HEK293 (cell line): ENCODE data around the gene MRPL46.

ENCODE experiments used
- CTCF ChIA-PET: fragments of 350-600 bp; formaldehyde crosslinking; extraction: SDS; loops from one replicate; lab custom pipeline; 2021; ENCODE audit warnings: antibody characterized with exemption; lab: Yijun Ruan, JAX
- POLR2A ChIA-PET: fragments of 300-600 bp; formaldehyde crosslinking; extraction: SDS; loops from one replicate; lab custom pipeline; 2020; ENCODE audit warnings: antibody characterized with exemption, inconsistent platforms; lab: Yijun Ruan, JAX
- H3K27ac ChIP-seq: fragments of 200-500 bp; sonication (Bioruptor generic); 2 replicates; pipeline ENCODE4 v1.5.1; 2014; ENCODE audit warnings: low read depth, low read length, control low read depth, inconsistent platforms; ENCODE audit errors: extremely low read depth
- H3K36me3 ChIP-seq, 2 experiments: fragments of 200-500 bp in 1 of 2; sonication (Bioruptor generic) in 1 of 2; 1 replicate in 1 of 2; 2 replicates in 1 of 2; pipeline ENCODE4 v1.5.1; 2014 to 2017; ENCODE audit warnings: inconsistent platforms in 2 of 2, low read length in 2 of 2; ENCODE audit not compliant: control insufficient read depth in 2 of 2, insufficient read depth in 1 of 2
- H3K4me1 ChIP-seq: fragments of 200-500 bp; sonication (Bioruptor generic); 2 replicates; pipeline ENCODE4 v1.5.1; 2014; ENCODE audit warnings: mild to moderate bottlenecking, low read length, inconsistent platforms; ENCODE audit not compliant: control insufficient read depth, insufficient read depth
- H3K4me3 ChIP-seq: 2 replicates; pipeline ENCODE4 v1.5.1; 2011; ENCODE audit warnings: low read depth, mild to moderate bottlenecking, control low read depth, low read length, moderate library complexity
- H3K9me3 ChIP-seq: fragments of 200-500 bp; sonication (Bioruptor generic); 2 replicates; pipeline ENCODE4 v1.5.1; 2014; ENCODE audit warnings: low read depth, low read length, inconsistent platforms; ENCODE audit not compliant: control insufficient read depth, insufficient read depth
- CTCF ChIP-seq: fragments of 450-650 bp; formaldehyde crosslinking; IDR thresholded peaks from 2 replicates; pipeline ENCODE4 v1.5.1; 2016; ENCODE audit warnings: missing biosample characterization, missing genetic modification characterization
- FEZF1 ChIP-seq: fragments of 450-650 bp; formaldehyde crosslinking; IDR thresholded peaks from 2 replicates; pipeline ENCODE4 v1.5.1; 2016; ENCODE audit warnings: missing biosample characterization, missing genetic modification characterization
- GFI1B ChIP-seq: fragments of 450-650 bp; formaldehyde crosslinking; IDR thresholded peaks from 2 replicates; pipeline ENCODE4 v1.5.1; 2016; ENCODE audit warnings: missing biosample characterization, missing genetic modification characterization
- HIC1 ChIP-seq: fragments of 450-650 bp; formaldehyde crosslinking; IDR thresholded peaks from 2 replicates; pipeline ENCODE4 v1.5.1; 2016; ENCODE audit warnings: missing biosample characterization, missing genetic modification characterization
- WT1 ChIP-seq: fragments of 450-650 bp; formaldehyde crosslinking; IDR thresholded peaks from 2 replicates; pipeline ENCODE4 v1.5.1; 2016; ENCODE audit warnings: missing biosample characterization, missing genetic modification characterization
- ZFP37 ChIP-seq: fragments of 450-650 bp; formaldehyde crosslinking; IDR thresholded peaks from 2 replicates; pipeline ENCODE4 v1.5.1; 2016; ENCODE audit warnings: missing biosample characterization, missing genetic modification characterization
- ZNF157 ChIP-seq: fragments of 450-650 bp; formaldehyde crosslinking; IDR thresholded peaks from 2 replicates; pipeline ENCODE4 v1.5.1; 2016; ENCODE audit warnings: missing biosample characterization, missing genetic modification characterization
- ZNF214 ChIP-seq: fragments of 450-650 bp; formaldehyde crosslinking; IDR thresholded peaks from 2 replicates; pipeline ENCODE4 v1.5.1; 2017; ENCODE audit warnings: missing biosample characterization, mild to moderate bottlenecking, missing genetic modification characterization, borderline replicate concordance
- ZNF426 ChIP-seq: fragments of 450-650 bp; formaldehyde crosslinking; IDR thresholded peaks from 2 replicates; pipeline ENCODE4 v1.5.1; 2017; ENCODE audit warnings: missing biosample characterization, missing genetic modification characterization, mild to moderate bottlenecking, inconsistent platforms, moderate library complexity
- ZNF473 ChIP-seq: fragments of 450-650 bp; formaldehyde crosslinking; IDR thresholded peaks from 2 replicates; pipeline ENCODE4 v1.5.1; 2017; ENCODE audit warnings: missing biosample characterization, missing genetic modification characterization
- ZNF529 ChIP-seq: fragments of 450-650 bp; formaldehyde crosslinking; IDR thresholded peaks from 2 replicates; pipeline ENCODE4 v1.5.1; 2017; ENCODE audit warnings: missing genetic modification characterization, missing biosample characterization; ENCODE audit not compliant: insufficient replicate concordance
- ZNF571 ChIP-seq: fragments of 450-650 bp; formaldehyde crosslinking; IDR thresholded peaks from 2 replicates; pipeline ENCODE4 v1.5.0; 2017; ENCODE audit warnings: missing biosample characterization, missing genetic modification characterization
- ZNF626 ChIP-seq: fragments of 450-650 bp; sonication (Bioruptor Pico); formaldehyde crosslinking; IDR thresholded peaks from 2 replicates; pipeline ENCODE4 v1.5.1; 2018; ENCODE audit warnings: missing biosample characterization, missing genetic modification characterization, inconsistent platforms
- ZNF639 ChIP-seq: fragments of 450-650 bp; formaldehyde crosslinking; IDR thresholded peaks from 2 replicates; pipeline ENCODE4 v1.5.1; 2016; ENCODE audit warnings: missing biosample characterization, missing genetic modification characterization
- ZNF768 ChIP-seq: fragments of 450-650 bp; formaldehyde crosslinking; IDR thresholded peaks from 2 replicates; pipeline ENCODE4 v1.5.1; 2018; ENCODE audit warnings: missing biosample characterization, mild to moderate bottlenecking, missing genetic modification characterization
- ZNF776 ChIP-seq: fragments of 450-650 bp; formaldehyde crosslinking; IDR thresholded peaks from 2 replicates; pipeline ENCODE4 v1.5.0; 2017; ENCODE audit warnings: missing biosample characterization, missing genetic modification characterization, borderline replicate concordance
- ZNF791 ChIP-seq: fragments of 450-650 bp; formaldehyde crosslinking; IDR thresholded peaks from 2 replicates; pipeline ENCODE4 v1.5.1; 2016; ENCODE audit warnings: missing biosample characterization, missing genetic modification characterization
- ZXDB ChIP-seq: fragments of 450-650 bp; formaldehyde crosslinking; IDR thresholded peaks from 2 replicates; pipeline ENCODE4 v1.5.1; 2016; ENCODE audit warnings: missing biosample characterization, missing genetic modification characterization
- TF ChIP-seq, protein P1 (sequence below): fragments of 450-650 bp; formaldehyde crosslinking; IDR thresholded peaks from 2 replicates; pipeline ENCODE4 v1.5.1; 2016; ENCODE audit warnings: missing biosample characterization, missing genetic modification characterization
- TF ChIP-seq, protein P2 (sequence below): fragments of 450-650 bp; formaldehyde crosslinking; IDR thresholded peaks from 2 replicates; pipeline ENCODE4 v1.5.1; 2017; ENCODE audit warnings: missing biosample characterization, missing genetic modification characterization
- TF ChIP-seq, protein P3 (sequence below): sonication (generic); formaldehyde crosslinking; IDR thresholded peaks from 2 replicates; pipeline ENCODE4 v1.8.1; 2022; ENCODE audit warnings: mild to moderate bottlenecking, moderate library complexity, missing genetic modification reagents

Gene MRPL46

GRCh38 chr15:88479169-88479568, 12.0 kb upstream of the MRPL46 start:
- H3K9me3 ChIP-seq = no peaks in the 10 kb centered on the region
- CTCF ChIA-PET = interaction anchor here (1.0 to 3.0 kb wide), 4 partner anchors 12 to 400 kb away, joined by 3 to 31 read pairs (median 6); partner anchors contain the start of genes MRPL46 and MRPS11
- H3K4me3 ChIP-seq = no peak overlapping the region
- no peak for TF ChIP-seq FEZF1 (tag by site-specific recombination)
- TF ChIP-seq ZNF768 = no peak
- no peak for TF ChIP-seq ZNF791 (tag by site-specific recombination)
- no peaks in the 10 kb centered on the region for H3K4me1 ChIP-seq
- H3K27ac ChIP-seq = no peak overlapping the region
- POLR2A ChIA-PET = interaction anchor here (0.5 kb wide), 1 partner anchor 419 kb away, joined by 3 read pairs; no protein-coding TSS in a partner anchor
- peaks cover 21 to 46% of the 10 kb centered on the region in 2 experiments for H3K36me3 ChIP-seq

DNA sequence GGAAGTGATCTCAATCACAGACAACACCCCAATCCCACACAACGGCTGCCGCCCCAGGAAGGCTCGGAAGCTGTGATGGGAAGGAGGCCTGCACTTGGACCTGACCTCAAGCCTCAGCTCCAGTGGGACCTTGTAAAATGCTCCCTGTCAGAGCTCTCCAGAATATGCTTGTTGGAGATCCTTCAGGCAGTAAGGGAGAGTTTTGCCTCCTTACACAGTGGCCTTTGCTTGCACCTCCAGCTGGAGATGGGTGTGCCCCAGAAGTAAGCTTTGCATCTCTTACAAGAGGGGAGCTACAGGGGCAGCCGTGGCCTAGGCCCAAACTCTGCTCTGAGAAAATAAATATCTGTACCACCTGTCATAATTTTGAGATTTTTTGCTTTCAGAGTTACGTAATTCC, 10.7 kb upstream of the MRPL46 start:
- CTCF ChIA-PET = interaction anchor here (0.6 to 3.0 kb wide), 7 partner anchors 17 to 472 kb away, joined by 3 to 31 read pairs (median 6); no protein-coding TSS in a partner anchor
- Histone ChIP-seq H3K9me3 (no peaks in the 10 kb centered on the region), H3K4me3 (no peak overlapping the region), H3K36me3 (peaks cover 26 to 54% of the 10 kb centered on the region in 2 experiments), H3K4me1 (no peaks in the 10 kb centered on the region), H3K27ac (no peak overlapping the region)
- TF ChIP-seq GFI1B (tag by site-specific recombination) (no peak), HIC1 (tag by site-specific recombination) (no peak)
- TF ChIP-seq, protein P1, sequence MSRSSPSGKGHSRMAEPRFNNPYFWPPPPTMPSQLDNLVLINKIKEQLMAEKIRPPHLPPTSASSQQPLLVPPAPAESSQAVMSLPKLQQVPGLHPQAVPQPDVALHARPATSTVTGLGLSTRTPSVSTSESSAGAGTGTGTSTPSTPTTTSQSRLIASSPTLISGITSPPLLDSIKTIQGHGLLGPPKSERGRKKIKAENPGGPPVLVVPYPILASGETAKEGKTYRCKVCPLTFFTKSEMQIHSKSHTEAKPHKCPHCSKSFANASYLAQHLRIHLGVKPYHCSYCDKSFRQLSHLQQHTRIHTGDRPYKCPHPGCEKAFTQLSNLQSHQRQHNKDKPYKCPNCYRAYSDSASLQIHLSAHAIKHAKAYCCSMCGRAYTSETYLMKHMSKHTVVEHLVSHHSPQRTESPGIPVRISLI (tag by site-specific recombination) = no peak
- POLR2A ChIA-PET = interaction anchor here (1.2 kb wide), 1 partner anchor 11 kb away, joined by 3 read pairs; the partner anchor contains the start of genes MRPL46 and MRPS11

DNA sequence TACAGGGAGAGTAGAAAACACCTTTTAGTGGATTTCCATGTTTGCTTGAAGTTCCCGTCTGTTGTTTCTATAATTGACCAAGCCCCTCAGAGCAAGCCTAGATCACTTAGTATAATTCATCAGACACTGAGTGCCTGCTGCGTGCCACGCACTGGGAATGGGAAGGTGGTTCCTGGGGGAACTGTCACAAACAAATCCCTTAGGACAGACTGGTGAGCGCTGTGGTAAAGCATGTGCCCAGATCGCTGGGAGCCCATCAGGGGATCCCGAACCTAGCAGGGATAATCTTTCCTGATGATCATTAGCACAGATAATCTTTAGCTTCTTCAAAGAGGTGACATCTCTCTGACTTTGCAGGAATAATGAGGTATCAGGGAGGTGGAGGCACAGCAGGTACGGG, 9.9 kb upstream of the MRPL46 start:
- no peak overlapping the region for H3K4me3 ChIP-seq
- ChIA-PET CTCF (interaction anchor here (0.5 to 3.0 kb wide), 15 partner anchors 9 to 363 kb away, joined by 3 to 31 read pairs (median 4); no protein-coding TSS in a partner anchor), POLR2A (interaction anchor here (1.2 kb wide), 1 partner anchor 10 kb away, joined by 3 read pairs; the partner anchor contains the start of genes MRPL46 and MRPS11)
- peaks cover 32 to 62% of the 10 kb centered on the region in 2 experiments for H3K36me3 ChIP-seq
- no peaks in the 10 kb centered on the region for H3K4me1 ChIP-seq
- no peaks in the 10 kb centered on the region for H3K9me3 ChIP-seq
- no peak overlapping the region; the same call in 1 of the 2 replicates for H3K27ac ChIP-seq
- TF ChIP-seq CTCF (no peak), ZNF473 (no peak), WT1 (no peak), ZNF426 (tag by site-specific recombination) (no peak), ZNF529 (tag by site-specific recombination) (no peak), ZNF214 (no peak), ZNF776 (tag by site-specific recombination) (no peak), ZXDB (no peak), ZNF639 (tag by site-specific recombination) (no peak), ZNF157 (no peak), ZNF571 (no peak), ZNF626 (tag by site-specific recombination) (no peak), ZFP37 (tag by site-specific recombination) (no peak)
- TF ChIP-seq, protein P2, sequence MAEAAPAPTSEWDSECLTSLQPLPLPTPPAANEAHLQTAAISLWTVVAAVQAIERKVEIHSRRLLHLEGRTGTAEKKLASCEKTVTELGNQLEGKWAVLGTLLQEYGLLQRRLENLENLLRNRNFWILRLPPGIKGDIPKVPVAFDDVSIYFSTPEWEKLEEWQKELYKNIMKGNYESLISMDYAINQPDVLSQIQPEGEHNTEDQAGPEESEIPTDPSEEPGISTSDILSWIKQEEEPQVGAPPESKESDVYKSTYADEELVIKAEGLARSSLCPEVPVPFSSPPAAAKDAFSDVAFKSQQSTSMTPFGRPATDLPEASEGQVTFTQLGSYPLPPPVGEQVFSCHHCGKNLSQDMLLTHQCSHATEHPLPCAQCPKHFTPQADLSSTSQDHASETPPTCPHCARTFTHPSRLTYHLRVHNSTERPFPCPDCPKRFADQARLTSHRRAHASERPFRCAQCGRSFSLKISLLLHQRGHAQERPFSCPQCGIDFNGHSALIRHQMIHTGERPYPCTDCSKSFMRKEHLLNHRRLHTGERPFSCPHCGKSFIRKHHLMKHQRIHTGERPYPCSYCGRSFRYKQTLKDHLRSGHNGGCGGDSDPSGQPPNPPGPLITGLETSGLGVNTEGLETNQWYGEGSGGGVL = no peak
- TF ChIP-seq, protein P3, sequence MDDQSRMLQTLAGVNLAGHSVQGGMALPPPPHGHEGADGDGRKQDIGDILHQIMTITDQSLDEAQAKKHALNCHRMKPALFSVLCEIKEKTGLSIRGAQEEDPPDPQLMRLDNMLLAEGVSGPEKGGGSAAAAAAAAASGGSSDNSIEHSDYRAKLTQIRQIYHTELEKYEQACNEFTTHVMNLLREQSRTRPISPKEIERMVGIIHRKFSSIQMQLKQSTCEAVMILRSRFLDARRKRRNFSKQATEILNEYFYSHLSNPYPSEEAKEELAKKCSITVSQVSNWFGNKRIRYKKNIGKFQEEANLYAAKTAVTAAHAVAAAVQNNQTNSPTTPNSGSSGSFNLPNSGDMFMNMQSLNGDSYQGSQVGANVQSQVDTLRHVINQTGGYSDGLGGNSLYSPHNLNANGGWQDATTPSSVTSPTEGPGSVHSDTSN (CRISPR knock-in tag) = no peak
